Osteoblast (primary cell): ENCODE measurements around the gene MAOB. TPM values are rescaled to one million over a fixed set of nuclear protein-coding genes. Genes with fewer than 3 reads are reported as not detected.

Source experiments
- DNase-seq: peaks from one replicate; pipeline ENCODE4 v3.0.0; 2011; ENCODE audit warnings: low spot score, mixed read lengths; ENCODE audit not compliant: insufficient read length; ENCODE audit errors: missing footprints
- H2AFZ ChIP-seq: 2 replicates; pipeline ENCODE4 v1.6.0; 2011; ENCODE audit warnings: mild to moderate bottlenecking, low read length
- H3K27ac ChIP-seq: 2 replicates; pipeline ENCODE4 v1.5.1; 2011; ENCODE audit warnings: mild to moderate bottlenecking, low read depth, low read length, moderate library complexity
- H3K27me3 ChIP-seq: 2 replicates; pipeline ENCODE4 v1.6.0; 2012; ENCODE audit warnings: mild to moderate bottlenecking, control low read depth, inconsistent platforms, low read length, moderate library complexity; ENCODE audit not compliant: insufficient read depth
- H3K36me3 ChIP-seq: 2 replicates; pipeline ENCODE4 v1.5.1; 2011; ENCODE audit warnings: mild to moderate bottlenecking, low read length, control low read depth, moderate library complexity; ENCODE audit not compliant: insufficient read depth
- H3K4me1 ChIP-seq: 2 replicates; pipeline ENCODE4 v1.5.1; 2011; ENCODE audit warnings: mild to moderate bottlenecking, low read length, control low read depth, moderate library complexity; ENCODE audit not compliant: insufficient read depth
- H3K4me2 ChIP-seq: 2 replicates; pipeline ENCODE4 v1.6.0; 2011; ENCODE audit warnings: mild to moderate bottlenecking, low read length; ENCODE audit not compliant: insufficient read depth
- H3K4me3 ChIP-seq: fragments of 200-600 bp; sonication (generic); 3 replicates; pipeline ENCODE4 v1.5.1; 2012; ENCODE audit warnings: mild to moderate bottlenecking, low read length, inconsistent platforms; ENCODE audit not compliant: insufficient read depth
- H3K79me2 ChIP-seq: 2 replicates; pipeline ENCODE4 v1.6.0; 2012; ENCODE audit warnings: mild to moderate bottlenecking, low read length, control low read depth, inconsistent platforms; ENCODE audit not compliant: insufficient read depth
- H3K9me3 ChIP-seq: 2 replicates; pipeline ENCODE4 v1.5.1; 2011; ENCODE audit warnings: low read depth, low read length, control low read depth
- H4K20me1 ChIP-seq: 2 replicates; pipeline ENCODE4 v1.6.0; 2012; ENCODE audit warnings: mild to moderate bottlenecking, low read length, control low read depth; ENCODE audit not compliant: insufficient read depth
- total RNA-seq: library from RNA; depleted of rRNA; stranded (reverse); fragments of >200 nt; gene quantifications from 2 replicates; pipeline ENCODE4 v1.2.3, GENCODE V29; 2012
- TF ChIP-seq, protein P1 (sequence below): IDR thresholded peaks from 2 replicates; pipeline ENCODE4 v1.5.1; 2011; ENCODE audit warnings: mild to moderate bottlenecking, low read depth, low read length, moderate library complexity; ENCODE audit errors: extremely low read depth

Gene MAOB
- total RNA-seq, 1 donor: 0.72 TPM

DNA sequence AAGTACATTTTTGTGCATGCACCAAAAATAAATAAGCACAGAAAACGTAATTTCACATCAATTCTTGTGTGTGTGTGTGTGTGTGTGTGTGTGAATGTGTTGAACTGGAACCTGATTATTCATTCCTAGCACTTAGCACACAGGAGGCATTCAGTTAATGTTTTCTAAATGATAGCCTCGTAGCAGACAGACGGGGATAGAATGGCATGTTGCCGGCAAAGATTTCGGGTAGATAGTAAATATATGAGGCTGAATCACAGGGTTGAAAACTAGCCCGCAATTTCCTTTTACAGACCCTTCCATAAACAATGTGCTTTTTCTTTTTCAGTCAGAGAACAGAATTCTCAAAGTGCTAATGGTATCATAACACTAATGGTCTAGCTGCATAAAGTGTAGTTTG, 13.5 kb downstream of the MAOB start:
- Histone ChIP-seq H3K79me2 (no peaks in the 10 kb centered on the region), H3K36me3 (no peaks in the 10 kb centered on the region), H3K4me1 (no peaks in the 10 kb centered on the region), H3K9me3 (no peaks in the 10 kb centered on the region), H2AFZ (no peak overlapping the region), H4K20me1 (no peaks in the 10 kb centered on the region), H3K27me3 (peaks cover 9% of the 10 kb centered on the region), H3K27ac (no peak overlapping the region), H3K4me3 (no peak overlapping the region), H3K4me2 (no peak overlapping the region)
- TF ChIP-seq, protein P1, sequence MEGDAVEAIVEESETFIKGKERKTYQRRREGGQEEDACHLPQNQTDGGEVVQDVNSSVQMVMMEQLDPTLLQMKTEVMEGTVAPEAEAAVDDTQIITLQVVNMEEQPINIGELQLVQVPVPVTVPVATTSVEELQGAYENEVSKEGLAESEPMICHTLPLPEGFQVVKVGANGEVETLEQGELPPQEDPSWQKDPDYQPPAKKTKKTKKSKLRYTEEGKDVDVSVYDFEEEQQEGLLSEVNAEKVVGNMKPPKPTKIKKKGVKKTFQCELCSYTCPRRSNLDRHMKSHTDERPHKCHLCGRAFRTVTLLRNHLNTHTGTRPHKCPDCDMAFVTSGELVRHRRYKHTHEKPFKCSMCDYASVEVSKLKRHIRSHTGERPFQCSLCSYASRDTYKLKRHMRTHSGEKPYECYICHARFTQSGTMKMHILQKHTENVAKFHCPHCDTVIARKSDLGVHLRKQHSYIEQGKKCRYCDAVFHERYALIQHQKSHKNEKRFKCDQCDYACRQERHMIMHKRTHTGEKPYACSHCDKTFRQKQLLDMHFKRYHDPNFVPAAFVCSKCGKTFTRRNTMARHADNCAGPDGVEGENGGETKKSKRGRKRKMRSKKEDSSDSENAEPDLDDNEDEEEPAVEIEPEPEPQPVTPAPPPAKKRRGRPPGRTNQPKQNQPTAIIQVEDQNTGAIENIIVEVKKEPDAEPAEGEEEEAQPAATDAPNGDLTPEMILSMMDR: no peak
- DNase-seq: no peak

DNA sequence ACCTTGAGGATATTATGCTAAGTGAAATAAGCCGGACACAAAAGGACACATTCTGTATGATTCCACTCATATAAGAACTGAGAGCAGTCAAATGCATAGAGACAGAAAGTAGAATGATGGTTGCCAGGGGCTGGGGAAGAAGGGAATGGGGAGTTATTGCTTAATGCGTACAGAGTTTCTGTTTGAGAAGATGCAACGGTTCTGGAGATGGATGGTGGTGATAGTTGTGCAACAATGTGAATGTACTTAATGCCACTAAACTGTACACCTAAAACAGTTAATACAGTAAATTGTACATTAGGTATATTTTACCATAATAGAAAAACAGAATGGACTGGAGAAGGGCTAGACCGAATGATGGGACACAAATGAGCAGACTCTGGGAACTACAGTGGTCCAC, 15.8 kb downstream of the MAOB start:
- no peaks in the 10 kb centered on the region for H3K36me3 ChIP-seq
- H2AFZ ChIP-seq: no peak overlapping the region
- no peaks in the 10 kb centered on the region for H3K79me2 ChIP-seq
- H3K4me1 ChIP-seq: no peaks in the 10 kb centered on the region
- peaks cover 9% of the 10 kb centered on the region for H3K27me3 ChIP-seq
- no peak overlapping the region for H3K4me2 ChIP-seq
- no peak overlapping the region for H3K27ac ChIP-seq
- DNase-seq: no peak
- no peaks in the 10 kb centered on the region for H4K20me1 ChIP-seq
- no peaks in the 10 kb centered on the region for H3K9me3 ChIP-seq
- H3K4me3 ChIP-seq: no peak overlapping the region
- TF ChIP-seq, protein P1: no peak

DNA sequence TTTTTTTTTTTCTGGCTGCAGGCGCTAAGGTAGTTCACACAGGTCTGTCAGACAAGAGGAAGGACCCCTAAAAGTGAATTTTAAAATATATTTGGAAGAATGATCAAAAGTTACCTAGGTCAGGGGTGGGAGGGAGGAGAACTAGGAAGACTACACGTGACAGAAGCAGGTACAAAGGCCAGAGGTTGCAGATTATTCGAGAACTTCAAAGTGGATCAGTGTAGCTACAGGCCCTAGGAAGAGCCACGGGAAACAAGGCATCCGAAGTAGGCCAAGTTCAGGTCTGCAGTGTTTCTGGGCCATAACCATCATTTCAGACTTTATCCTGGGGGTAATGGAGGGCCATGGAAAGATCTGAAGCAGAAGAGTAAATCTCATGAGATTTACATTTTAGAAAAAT, 16.5 kb downstream of the MAOB start:
- TF ChIP-seq, protein P1: no peak
- H3K4me1 ChIP-seq: no peaks in the 10 kb centered on the region
- peaks cover 9% of the 10 kb centered on the region for H3K27me3 ChIP-seq
- H3K4me2 ChIP-seq: no peak overlapping the region
- no peaks in the 10 kb centered on the region for H3K9me3 ChIP-seq
- H3K4me3 ChIP-seq: no peak overlapping the region
- no peak overlapping the region for H2AFZ ChIP-seq
- H4K20me1 ChIP-seq: no peaks in the 10 kb centered on the region
- DNase-seq: no peak
- H3K27ac ChIP-seq: no peak overlapping the region
- no peaks in the 10 kb centered on the region for H3K79me2 ChIP-seq
- no peaks in the 10 kb centered on the region for H3K36me3 ChIP-seq

DNA sequence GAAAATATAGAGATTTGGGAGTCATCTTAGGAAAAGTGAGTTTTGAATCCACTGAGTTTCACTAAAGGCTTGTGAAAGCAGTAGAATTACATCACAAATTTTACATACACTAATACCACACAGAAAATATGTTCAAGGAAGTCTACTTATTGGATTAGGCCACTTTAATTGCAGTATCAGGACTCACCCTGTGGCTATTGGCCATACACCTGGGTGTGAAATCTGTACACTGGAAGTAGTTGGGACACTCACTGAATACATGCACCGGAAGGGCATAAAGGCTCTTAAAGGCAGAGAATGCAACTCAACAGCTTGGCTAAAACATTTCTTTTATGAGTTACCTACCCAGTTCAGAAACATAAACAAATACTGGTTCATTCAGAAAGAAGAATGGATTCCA, 19.8 kb downstream of the MAOB start:
- TF ChIP-seq, protein P1: no peak
- no peak overlapping the region for H3K4me2 ChIP-seq
- H3K36me3 ChIP-seq: no peaks in the 10 kb centered on the region

More for the DNA sequence above, 19.8 kb downstream of the MAOB start:
- H3K27me3 ChIP-seq: peaks cover 18% of the 10 kb centered on the region
- no peak overlapping the region for H3K27ac ChIP-seq
- H2AFZ ChIP-seq: no peak overlapping the region
- H3K4me3 ChIP-seq: no peak overlapping the region
- no peaks in the 10 kb centered on the region for H3K4me1 ChIP-seq
- no peaks in the 10 kb centered on the region for H3K9me3 ChIP-seq
- no peaks in the 10 kb centered on the region for H3K79me2 ChIP-seq
- no peak for DNase-seq
- H4K20me1 ChIP-seq: no peaks in the 10 kb centered on the region
